Ovary (tissue), 3 donors: ENCODE measurements around the gene P2RX2.

Experiments
- EP300 ChIP-seq: sonication (generic); formaldehyde crosslinking; IDR thresholded peaks from one replicate; pipeline ENCODE4 v1.6.1; 2017; ENCODE audit warnings: antibody characterized with exemption
- TF ChIP-seq, protein P1 (sequence below), 3 donors: fragments of 450-650 bp in 2 of 3; fragments of 200-600 bp in 1 of 3; IDR thresholded peaks; one replicate each; pipeline versions ENCODE4 v1.5.1 to v1.8.0; 2016 to 2022; ENCODE audit warnings: antibody characterized with exemption in 3 of 3, mild to moderate bottlenecking in 1 of 3
- donor health status: DM: no; HTN: no; CAD: no.

DNA sequence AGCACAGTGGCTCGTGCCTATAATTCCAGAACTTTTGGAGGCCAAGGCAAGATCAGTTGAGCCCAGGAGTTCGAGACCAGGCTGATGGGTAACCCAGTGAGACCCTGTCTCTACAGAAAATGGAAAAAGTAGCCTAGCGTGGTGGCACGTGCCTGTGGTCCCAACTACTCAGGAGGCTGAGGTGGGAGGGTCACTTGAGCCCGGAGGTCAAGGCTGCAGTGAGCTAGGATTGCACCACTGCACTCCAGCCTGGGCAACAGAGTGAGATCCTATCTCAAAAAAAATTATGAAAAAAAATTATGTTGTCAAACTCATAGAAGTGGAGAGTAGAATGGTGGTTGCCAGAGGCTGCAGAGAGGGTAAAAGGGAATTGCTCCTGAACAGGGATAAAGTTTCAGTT, 4.5 kb upstream of the P2RX2 start:
- TF ChIP-seq EP300, result no peak
- TF ChIP-seq, protein P1, sequence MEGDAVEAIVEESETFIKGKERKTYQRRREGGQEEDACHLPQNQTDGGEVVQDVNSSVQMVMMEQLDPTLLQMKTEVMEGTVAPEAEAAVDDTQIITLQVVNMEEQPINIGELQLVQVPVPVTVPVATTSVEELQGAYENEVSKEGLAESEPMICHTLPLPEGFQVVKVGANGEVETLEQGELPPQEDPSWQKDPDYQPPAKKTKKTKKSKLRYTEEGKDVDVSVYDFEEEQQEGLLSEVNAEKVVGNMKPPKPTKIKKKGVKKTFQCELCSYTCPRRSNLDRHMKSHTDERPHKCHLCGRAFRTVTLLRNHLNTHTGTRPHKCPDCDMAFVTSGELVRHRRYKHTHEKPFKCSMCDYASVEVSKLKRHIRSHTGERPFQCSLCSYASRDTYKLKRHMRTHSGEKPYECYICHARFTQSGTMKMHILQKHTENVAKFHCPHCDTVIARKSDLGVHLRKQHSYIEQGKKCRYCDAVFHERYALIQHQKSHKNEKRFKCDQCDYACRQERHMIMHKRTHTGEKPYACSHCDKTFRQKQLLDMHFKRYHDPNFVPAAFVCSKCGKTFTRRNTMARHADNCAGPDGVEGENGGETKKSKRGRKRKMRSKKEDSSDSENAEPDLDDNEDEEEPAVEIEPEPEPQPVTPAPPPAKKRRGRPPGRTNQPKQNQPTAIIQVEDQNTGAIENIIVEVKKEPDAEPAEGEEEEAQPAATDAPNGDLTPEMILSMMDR (IDR thresholded peaks at IDR 0.05), result no peak
